B cell (primary cell): ENCODE results near the gene PAFAH2.

ENCODE experiments used
- EZH2 ChIP-seq: IDR thresholded peaks from 2 replicates; pipeline ENCODE4 v1.6.1; 2012; ENCODE audit warnings: borderline replicate concordance, low read depth, mild to moderate bottlenecking, moderate library complexity, low read length; ENCODE audit not compliant: insufficient read depth, poor library complexity, severe bottlenecking
- TF ChIP-seq, protein P1 (sequence below): fragments of 200-600 bp; IDR thresholded peaks from one replicate; pipeline ENCODE4 v1.8.0; 2022; ENCODE audit warnings: antibody characterized with exemption, mild to moderate bottlenecking

DNA sequence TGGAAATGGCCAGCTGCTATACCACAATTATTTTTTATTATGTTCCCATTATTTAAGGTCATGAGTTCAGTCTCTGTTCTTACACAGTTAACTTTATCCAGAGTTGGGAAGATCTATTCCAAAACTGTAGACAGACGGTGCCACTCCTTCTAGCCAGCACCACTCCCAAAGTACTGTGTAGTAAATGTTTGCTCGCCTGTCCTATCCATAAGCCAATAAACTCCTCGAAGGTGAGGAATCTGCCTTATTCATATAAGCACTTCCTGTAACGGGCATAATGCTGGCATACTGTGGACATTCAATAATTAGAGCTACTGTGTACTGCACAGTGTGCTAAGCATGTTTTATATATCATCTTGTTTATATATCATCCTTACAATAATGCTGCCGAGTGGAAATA, 65.5 kb downstream of the PAFAH2 start:
- TF ChIP-seq, protein P1, sequence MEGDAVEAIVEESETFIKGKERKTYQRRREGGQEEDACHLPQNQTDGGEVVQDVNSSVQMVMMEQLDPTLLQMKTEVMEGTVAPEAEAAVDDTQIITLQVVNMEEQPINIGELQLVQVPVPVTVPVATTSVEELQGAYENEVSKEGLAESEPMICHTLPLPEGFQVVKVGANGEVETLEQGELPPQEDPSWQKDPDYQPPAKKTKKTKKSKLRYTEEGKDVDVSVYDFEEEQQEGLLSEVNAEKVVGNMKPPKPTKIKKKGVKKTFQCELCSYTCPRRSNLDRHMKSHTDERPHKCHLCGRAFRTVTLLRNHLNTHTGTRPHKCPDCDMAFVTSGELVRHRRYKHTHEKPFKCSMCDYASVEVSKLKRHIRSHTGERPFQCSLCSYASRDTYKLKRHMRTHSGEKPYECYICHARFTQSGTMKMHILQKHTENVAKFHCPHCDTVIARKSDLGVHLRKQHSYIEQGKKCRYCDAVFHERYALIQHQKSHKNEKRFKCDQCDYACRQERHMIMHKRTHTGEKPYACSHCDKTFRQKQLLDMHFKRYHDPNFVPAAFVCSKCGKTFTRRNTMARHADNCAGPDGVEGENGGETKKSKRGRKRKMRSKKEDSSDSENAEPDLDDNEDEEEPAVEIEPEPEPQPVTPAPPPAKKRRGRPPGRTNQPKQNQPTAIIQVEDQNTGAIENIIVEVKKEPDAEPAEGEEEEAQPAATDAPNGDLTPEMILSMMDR, result no peak
- no peak for TF ChIP-seq EZH2
